UCSD-AML1 (cell line): ENCODE data around the gene CPSF3.

Experiments
- DNase-seq: peaks from one replicate; lab custom pipeline; 2025; ENCODE audit not compliant: unreplicated experiment; lab: John Stamatoyannopoulos, UW

Gene CPSF3

GRCh38 chr2:9423100-9423921 lies at the start of gene CPSF3, which contains the start of gene ITGB1BP1:
Gene CPSF3, plus strand, starts transcription at chr2:9423654. Its CDS starts 120 bp downstream, at chr2:9423774.
Gene ITGB1BP1, minus strand, starts transcription at chr2:9423528. Its CDS starts 4,831 bp downstream, at chr2:9418697.
- DNase-seq = peak; percentile 98

DNA sequence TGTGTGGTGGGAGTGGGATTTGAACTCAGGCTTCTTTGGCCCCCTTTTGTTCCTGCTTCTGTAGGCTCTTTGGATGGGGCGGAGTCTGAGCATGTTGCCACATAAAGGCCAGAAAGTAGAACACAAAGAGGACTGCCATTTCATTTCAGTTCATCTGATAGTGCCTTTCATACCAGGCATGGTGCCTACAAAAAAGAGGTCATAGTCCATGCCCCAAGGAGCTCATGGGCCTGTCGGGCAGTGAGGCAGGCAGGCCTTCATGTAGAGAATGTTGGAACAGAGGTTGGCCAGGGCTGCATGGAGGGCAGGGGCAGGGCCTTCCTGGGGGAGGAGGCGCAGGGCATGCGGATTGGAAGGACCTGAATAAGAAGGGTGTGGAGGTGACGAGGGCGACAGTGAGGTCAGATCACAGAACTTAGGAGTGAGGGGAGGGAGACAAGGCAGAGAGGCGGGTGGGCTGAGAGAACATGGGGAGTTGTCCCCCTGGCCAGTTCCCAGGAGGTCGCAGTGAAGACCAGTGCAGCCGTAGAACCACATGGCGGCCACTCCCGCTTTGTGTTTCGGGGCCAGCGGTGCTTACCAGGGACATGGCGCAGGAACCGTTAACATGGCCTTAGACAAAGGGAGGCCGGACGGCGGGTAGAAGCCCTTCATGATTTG lies 49.3 kb upstream of the CPSF3 start:
- no peak for DNase-seq

DNA sequence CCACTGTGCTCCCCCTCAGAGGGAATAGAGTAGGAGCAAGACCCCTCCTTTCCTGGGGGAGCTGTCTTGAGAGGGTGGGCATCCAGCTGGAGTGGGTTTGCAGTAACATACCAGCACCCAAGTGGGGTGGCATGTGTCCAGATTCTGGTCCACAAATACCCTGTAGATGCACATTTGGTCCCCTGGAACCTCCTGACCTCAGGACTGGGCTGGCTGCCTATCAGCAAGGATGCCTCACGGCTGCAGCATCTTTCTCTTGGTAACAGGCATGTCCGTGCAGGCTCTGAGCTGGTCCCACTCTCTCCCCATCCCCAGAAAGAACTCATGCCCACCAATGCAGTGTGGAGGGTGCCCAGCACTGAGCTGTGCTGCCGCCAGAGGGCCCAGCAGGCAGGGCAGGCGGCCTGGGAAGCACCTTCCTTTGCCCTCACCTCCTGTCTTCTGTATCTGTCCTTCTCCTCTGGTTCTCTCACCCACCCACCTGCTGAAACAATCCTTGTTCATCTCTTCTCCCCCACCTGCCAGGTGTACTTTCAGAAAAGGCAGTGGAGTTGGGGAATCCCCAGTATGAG lies 47.5 kb upstream of the CPSF3 start:
- no peak for DNase-seq

DNA sequence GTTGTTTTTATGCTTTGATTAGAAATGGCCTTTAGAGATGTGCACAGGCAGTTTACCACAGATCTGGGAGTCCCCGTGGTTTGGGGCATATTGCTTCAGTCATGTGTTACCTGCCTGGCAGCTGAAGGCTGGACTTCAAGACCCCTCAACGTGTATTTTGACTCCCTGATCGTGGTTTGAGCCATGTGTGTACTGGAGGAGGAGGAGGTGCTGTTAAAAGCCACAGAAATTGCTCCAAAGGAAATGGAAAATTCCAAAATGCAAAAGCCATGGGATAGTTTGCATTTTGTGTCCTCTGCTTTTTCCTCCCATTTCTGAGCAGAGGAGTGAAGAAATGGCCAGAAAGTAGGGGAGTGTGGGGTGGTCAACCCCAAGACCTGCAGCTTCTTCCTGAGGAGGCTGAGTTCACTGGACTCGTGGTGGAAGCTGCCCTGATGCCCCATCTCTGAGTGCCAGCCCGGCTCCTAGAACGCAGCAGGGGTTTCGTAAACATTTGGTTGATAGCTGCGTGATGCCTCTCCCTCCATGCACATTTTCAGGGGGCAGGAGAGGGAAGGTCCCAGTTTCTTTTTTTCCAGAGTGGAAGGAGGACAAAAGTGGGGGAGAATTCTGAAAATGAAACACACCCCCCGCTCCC lies 45.9 kb upstream of the CPSF3 start:
- DNase-seq = no peak

- DNase-seq = no peak
Measured at GRCh38 chr2:9378433-9379390, 44.7 kb upstream of the CPSF3 start.

- no peak for DNase-seq
Measured at GRCh38 chr2:9379391-9379755, 44.1 kb upstream of the CPSF3 start.

DNA sequence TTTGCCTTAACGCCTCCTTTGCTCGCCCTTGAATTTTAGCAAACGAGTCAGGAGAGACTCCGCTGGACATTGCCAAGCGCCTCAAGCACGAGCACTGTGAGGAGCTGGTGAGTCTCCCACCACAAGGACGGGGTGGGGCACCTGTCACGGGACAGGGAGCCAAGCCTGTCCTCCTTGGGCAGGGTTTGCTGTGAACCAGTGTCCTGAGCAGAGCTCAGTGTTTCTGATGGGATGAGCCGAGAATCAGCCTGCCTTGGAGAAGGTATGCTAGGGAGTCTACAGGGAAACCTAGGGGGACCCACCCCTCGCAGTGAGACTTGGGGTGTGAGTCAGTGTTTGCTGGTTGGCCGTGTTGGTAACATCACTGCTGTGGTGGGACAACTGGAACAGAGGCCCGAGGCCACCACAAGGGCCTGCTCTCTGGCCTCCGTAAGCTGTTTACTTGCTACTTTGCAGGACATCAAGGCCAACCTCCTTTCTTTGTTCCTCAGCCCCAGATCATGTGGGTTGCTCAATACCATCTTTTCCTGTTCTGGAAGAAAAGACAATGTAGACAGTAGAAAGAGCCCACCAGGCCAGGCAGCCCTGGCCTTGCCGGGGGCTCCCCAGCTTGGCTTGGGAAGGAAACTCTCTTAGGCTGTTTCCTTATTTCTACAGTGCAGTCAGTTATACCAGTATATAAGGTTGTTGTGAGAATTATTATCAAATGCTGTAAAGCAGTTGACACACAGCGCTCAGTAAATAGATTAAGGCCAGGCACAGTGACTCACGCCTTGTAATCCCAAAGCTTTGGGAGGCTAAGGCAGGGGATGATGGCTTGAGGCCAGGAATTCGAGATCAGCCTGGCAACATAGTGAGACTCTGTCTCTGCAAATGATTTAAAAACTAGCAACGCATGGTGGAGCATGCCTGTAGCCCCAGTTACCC lies 42.5 kb upstream of the CPSF3 start:
- no peak for DNase-seq

DNA sequence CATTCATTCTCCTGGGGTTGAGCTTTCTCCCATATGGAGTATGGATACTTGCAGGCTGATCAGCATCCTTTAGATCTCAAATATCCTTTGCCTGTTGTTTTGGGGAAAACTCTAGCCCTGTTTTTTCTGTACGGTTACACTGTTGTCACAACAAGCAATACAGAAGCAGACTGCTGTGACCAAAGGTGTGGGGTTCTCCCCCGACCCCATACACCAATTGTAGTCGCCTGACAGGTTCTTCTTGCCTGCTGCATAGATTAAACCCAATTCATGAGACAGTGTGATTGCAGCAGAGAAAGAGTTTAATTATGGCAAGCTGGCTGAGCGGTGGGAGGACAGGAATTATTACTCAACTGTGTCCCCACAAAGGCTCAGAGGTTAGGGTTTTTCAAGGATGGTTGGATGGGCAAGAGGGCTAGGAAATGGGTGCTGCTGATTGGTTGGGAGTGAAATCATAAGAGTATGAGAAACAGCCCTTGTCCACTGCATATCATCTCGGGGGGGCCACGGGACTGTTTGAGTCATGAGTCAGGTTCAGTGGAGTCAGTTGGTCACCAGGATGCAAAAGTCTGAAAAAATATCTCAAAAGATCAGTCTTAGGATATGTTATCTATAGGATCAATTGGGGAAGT lies 40.7 kb upstream of the CPSF3 start:
- no peak for DNase-seq

GRCh38 chr2:9384521-9384920 lies 38.9 kb upstream of the CPSF3 start:
- no peak for DNase-seq

GRCh38 chr2:9385841-9386240 lies 37.6 kb upstream of the CPSF3 start:
- no peak for DNase-seq

DNA sequence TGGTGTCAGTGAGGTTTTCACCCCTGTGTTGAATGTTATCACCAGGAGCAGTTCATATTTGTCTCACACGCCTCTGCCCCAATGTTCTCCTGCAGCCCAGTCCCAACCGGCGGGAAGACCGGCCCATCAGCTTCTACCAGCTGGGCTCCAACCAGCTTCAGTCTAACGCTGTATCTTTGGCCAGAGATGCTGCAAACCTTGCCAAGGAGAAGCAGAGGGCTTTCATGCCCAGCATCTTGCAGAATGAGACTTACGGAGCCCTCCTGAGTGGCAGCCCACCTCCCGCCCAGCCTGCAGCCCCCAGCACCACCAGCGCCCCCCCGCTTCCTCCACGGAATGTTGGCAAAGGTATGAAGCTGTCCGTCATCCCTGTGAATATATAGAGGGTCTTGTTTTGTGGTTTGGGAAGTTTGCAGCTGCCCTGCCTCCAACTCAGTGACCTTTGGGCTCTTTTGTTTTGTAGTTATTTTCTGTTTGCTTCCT lies 35.2 kb upstream of the CPSF3 start:
- no peak for DNase-seq

GRCh38 chr2:9388950-9389911 lies 34.2 kb upstream of the CPSF3 start:
- no peak for DNase-seq

GRCh38 chr2:9390151-9390850 lies 33.2 kb upstream of the CPSF3 start:
- no peak for DNase-seq

DNA sequence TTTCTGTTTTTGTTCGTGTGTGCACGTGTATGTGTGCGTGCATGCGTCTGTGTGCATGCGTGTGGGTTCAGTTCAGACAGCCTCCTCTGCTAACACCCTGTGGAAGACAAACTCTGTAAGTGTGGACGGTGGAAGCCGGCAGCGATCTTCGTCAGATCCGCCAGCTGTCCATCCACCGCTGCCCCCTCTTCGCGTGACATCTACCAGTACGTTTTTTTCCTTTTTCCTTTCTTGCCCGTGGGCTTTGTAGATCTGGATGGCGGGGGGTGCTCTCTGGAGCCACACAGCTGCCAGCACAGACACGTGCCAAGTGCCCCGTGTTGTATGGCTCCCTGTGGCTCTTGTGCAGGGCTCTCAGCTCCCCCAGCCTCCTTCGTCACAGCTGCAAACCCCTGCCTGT lies 32.5 kb upstream of the CPSF3 start:
- no peak for DNase-seq

GRCh38 chr2:9391961-9392720 lies 31.3 kb upstream of the CPSF3 start:
- DNase-seq = no peak
